Adipose tissue (tissue), 3 donors: ENCODE measurements around the gene WWOX. TPM values are rescaled to one million over a fixed set of nuclear protein-coding genes. Genes with fewer than 3 reads are reported as not detected.
"Not testable (repeated sequence)": the region's sequence is repeated elsewhere in the genome, so short reads cannot be mapped to it uniquely, and the experiment has no call there.

Experiments
- H3K27ac ChIP-seq: one replicate; pipeline ENCODE4 v1.5.1; 2013; ENCODE audit warnings: low read depth, low read length
- WGBS, 3 donors: extraction: QIAGEN DNeasy Blood & Tissue Kit; methylation state at CpG; one replicate each; pipeline ENCODE4 v1.1.7; 2013; 5-methylcytosine and 5-hydroxymethylcytosine counted together
- polyA plus RNA-seq, 3 donors: library from polyadenylated mRNA; stranded (reverse); fragments of 200-250 nt; gene quantifications; one replicate each; pipeline ENCODE4 v1.2.3, GENCODE V29; 2013
- donor health status: healthy with polysubstance abuse.
- donor health status: Bipolar disorder and iron deficiency.
- donor health status: healthy.

The WWOX gene
- polyA plus RNA-seq, 3 donors, result 5.7 to 10.6 (median 7.0) TPM

DNA sequence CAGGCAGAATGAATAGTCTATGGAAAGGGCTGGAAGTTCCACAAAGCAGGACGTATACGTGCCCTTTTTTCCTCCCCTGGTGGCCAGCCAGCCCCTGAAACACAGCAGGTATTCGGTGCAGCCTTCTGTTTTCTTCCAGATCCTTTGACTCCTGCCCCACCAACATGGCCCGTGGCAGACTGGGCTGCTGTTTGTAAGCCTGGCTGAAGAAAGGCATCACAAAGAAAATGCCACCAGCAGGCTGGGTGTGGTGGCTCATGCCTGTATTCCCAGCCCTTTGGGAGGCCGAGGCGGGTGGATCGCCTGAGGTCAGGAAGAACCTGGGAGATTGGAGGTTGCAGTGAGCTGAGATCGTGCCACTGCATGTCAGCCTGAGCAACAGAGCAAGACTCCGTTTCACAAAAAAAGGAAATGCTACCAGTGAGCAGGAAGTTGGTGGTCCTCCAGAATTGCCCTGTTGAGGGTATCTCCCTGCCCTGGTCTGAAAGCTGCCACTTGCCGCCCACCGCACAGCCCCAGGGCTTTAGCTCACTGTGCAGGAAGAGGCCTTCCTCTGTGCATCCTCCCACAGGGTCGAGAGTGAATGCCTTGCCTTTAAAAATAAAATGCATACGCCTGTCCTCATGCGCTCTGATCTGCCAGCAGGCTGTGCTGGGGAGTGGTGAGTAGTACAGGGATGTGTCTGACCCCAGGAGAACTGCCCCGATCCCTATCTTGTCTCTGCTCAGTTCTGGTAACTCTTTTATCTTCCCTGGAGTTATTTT lies 913.4 kb downstream of the WWOX start:
- H3K27ac ChIP-seq, result no peak overlapping the region
- 65 to 82% (median 66%) methylated on average over 15 of the region's 15 CpGs for WGBS, 3 donors

DNA sequence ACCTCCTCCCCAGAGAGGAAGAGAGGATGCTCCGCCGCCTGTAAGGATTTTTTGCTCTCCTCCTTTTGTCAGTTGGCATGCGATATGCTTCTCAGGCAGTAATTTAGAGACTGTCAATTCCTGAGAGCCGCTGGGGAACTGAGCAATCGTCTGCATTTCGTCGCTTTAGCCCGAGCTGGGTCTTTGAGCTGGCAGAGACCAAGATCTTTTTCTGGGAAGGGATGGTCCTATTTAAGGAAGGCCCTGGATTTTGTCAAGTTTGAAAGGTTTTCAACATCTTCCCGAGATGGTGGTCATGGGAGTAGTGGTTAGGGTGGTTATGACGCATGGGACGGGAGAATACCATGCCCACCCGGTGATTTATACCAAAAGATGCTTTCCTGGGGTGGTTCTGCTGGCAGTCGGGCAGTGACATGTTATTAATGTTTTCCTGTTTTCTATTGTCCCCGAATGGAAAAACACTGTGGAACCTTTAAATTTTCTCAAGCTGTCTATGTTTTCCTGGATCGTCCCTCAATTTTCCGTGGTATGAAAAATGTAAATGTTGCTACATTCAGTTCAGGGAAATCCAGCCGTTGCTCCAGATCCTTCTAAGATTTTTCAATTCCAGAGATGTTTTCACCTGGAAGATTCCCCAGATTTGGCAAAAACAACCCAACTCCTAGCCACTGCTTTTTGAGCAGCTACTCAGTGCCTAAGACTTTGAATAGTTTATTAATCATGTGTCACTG lies 914.6 kb downstream of the WWOX start:
- WGBS, 3 donors, result 53 to 78% (median 55%) methylated on average over 17 of the region's 17 CpGs

DNA sequence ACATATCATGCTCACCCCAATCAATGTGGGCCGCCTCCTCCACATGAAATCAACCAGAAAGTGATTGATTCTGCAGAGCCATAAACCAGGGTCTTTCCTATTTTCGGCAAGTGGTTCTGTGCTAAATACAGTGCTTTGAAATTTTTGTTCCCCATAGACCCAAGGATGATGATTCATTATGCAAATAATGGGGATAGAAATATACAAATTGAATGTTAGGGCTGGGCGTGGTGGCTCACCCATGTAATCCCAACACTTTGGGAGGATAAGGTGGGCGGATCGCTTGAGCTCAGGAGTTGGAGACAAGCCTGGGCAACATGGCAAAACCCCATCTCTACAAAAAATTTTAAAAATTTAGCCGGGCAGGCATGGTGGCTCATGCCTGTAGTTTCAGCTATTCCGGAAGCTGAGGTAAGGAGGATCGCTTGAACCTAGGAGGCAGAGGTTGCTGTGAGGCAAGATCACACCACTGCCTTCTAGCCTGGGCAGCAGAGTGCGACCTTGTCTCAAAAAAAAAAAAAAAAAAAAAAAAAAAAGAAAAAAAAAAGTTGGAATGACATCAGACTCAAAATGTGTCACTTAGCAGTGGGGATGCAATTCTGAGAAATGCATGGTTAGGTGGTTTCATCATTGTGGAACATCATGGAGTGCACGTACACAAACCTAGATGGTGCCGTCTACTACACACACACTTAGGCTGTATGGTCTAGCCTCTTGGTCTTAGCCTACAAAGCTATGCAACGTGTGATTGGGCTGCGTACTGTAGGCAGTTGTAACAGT lies 919.4 kb downstream of the WWOX start:
- H3K27ac ChIP-seq, result no peak overlapping the region
- WGBS, 3 donors, result 90 to 95% (median 94%) methylated on average over 13 of the region's 13 CpGs

More for the DNA sequence above, 914.6 kb downstream of the WWOX start:
- no peak overlapping the region for H3K27ac ChIP-seq

DNA sequence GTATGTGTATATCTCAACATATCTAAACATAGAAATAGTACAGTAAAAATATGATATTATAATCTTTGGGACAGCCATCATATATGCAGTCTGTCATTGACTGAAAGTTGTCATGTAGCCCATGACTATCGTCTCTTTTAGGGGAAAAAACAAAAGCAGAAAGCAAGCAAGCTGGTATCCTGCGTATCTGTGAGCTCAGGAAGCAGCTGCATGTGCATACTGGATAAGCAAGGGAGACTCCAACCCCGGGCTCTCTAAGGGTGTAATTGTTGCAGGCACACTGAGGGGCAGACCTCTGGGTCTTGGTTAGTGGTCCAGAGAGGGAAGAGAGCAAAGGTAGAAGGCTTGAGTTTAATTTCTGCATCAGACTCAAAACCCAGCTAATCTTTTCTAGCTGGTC lies 920.0 kb downstream of the WWOX start:
- WGBS, 3 donors, result 39 to 80% (median 48%) methylated on average over 3 of the region's 3 CpGs

DNA sequence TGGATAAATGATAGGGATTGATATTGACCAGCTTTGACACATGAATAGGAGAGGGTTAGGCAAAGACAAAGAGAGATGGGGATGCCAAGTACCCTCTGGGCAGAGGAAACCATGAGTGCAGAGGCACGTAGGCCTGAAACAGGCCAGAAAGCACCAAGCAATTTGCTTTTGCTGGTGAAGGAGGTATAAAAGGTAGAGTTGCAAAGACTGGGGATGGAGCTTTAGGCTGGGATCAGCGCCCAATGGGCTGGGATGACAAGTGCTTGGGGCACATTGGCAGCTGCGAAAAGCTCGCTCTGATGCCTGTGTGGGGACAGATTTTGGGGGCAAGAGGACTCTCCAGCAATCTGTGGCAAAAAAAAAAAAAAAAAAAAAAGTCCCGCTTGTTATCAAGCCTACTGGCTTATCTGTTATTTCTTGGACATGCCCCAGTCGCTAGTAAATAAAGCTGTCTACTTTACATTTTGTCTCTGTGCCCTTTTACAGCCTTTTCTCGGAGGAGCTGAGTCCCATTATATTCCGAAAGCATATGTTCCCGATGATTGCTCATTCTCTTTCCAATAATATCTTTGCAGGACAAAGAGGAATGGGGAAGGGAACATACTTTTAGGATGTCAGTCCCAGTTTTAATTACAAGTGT lies 922.7 kb downstream of the WWOX start:
- WGBS, 3 donors, result 75 to 88% (median 86%) methylated on average over 9 of the region's 9 CpGs
- H3K27ac ChIP-seq, result no peak overlapping the region

More for the DNA sequence above, 920.0 kb downstream of the WWOX start:
- H3K27ac ChIP-seq, result no peak overlapping the region

DNA sequence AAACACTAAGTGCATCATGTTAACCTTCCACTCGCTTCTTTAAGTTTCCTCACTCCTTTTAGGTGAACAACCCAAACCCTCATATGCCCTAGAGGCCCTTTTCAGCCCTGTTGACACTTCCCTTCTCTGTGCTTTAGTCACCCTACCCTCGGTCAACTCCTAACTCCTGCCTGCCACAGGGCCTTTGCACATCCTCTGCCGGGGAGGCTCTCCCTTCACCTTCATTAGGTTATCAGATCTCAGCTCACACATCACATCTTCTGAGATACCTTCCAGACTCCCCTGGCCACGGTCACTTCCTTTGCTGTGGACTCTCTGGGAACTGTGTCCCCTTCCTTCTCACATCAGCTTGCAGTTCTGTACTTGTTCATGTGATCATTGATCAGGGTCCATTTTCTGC lies 926.7 kb downstream of the WWOX start:
- WGBS, 3 donors, result 94 to 97% (median 95%) methylated on average over 4 of the region's 4 CpGs
- H3K27ac ChIP-seq, result no peak overlapping the region

DNA sequence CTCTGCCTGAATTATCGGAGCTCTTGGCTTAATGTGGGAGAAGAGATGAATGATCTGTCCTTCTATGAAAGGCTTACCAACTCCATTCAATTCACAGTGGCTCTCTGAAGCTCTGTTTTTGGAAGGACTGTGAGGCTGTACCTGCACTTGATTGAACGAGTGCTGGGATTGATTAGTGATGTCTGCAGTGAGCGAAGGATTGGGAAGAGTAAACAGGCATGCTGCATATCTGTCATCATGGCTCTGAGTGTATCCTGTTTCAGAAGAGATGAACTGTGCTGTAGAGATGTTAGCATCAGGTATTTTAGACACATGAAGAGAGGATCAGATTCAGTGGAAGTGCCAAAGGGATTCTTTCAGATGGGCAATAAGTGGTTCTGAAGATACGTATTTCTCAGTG lies 937.1 kb downstream of the WWOX start:
- H3K27ac ChIP-seq, result no peak overlapping the region
- 94 to 95% (median 95%) methylated on average over 4 of the region's 4 CpGs for WGBS, 3 donors

DNA sequence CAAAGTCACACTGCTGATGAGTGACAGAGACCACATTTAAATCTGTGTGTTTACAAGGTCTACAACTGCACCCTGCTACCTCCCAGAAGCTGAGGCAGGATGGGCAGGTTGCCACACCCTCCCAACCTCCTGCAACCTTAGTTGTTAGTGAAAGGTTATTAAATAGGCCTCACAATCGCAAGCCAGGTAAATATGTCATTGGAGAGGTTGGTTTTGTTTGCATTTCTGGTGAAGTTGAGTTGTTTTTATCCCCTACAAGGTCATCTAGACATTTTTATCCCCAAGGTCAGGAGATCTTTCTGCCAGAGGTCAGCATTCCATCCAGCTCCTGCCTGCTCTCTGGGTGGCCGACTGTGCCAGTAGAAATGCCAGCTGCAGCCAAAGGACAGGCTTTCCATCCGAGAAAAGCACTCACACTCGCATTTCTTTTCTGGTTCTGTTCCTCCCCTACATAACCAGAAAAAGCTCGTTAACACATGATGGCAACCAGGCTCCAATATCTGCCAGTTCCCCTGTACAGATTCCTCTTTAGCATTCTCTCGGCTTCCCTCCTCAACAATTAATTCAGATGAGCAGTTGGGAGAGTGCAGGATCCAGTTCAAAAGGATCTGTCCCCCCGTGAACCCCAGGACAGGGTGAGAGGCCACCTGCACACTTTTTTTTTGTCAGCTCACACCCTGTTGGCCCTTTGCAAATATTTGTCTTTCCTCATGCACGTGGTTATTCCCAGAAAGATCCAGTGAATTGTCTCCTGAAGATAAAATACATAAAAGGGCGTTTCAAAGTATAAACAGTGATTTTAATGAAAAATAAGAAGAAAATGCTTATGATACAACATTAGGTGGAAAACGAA lies 938.3 kb downstream of the WWOX start:
- WGBS, 3 donors, result 32 to 80% (median 67%) methylated on average over 10 of the region's 10 CpGs
- no peak overlapping the region for H3K27ac ChIP-seq

DNA sequence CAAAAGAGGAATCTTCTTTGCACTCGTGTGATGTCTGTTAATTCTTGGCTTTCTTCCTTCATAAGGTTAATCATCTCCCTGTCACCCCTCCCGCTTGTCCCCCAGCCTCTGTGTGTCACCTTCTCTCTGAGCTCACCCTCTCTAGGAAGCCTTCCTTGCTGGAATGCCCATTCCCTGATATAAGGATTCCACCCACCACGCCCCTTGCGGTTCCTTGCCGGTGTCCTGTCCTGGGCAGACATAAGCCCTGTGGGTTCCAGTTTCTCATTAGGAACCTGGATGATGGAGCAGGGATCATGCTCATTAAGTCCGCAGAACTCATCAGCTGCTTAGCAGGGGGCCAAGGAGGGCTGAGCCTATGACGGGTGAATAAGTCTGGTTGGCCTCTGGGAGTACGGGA lies 941.8 kb downstream of the WWOX start:
- WGBS, 3 donors, result 87 to 94% (median 90%) methylated on average over 8 of the region's 8 CpGs
- H3K27ac ChIP-seq, result no peak overlapping the region

DNA sequence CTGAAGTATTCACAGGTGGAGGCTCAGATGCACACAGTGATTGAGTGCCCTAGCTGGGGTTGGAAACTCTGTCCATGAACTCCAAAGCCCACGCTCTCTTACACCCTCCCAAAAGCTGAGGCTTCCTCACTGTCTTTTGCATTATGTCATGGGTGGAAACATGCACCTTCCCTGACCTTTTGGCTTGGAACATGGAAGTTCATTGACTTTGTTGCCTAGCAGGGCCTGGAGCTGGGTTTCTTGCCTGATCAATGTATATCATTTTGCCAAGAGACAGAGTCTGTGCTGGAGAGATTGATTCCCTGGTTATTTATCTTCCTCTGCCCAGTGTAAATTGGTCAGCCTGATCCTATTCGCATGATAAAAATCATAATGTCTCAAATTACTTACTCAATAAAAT lies 942.7 kb downstream of the WWOX start:
- 92 to 96% (median 95%) methylated on average over 2 of the region's 2 CpGs for WGBS, 3 donors
- H3K27ac ChIP-seq, result no peak overlapping the region

DNA sequence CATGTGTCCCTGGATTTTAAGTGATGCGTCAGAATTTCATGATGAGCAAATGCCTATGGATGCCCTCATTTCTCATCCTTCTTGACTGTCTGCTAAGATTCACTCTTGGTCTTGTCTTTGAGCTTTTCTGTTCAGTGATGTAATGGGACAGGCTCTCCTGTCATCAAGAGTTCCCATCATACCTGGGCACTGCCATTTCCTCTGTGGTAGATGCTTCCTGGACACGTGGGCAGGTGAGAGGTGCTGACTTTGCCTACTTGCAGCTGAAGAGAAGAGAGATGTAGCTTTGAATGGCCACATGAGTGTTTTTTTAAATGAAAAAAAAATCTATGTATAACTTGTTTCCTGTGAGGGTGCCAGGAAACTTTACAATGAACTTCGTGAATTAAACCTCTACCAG lies 943.4 kb downstream of the WWOX start:
- 50 to 70% (median 63%) methylated on average over 3 of the region's 3 CpGs for WGBS, 3 donors
- H3K27ac ChIP-seq, result no peak overlapping the region

DNA sequence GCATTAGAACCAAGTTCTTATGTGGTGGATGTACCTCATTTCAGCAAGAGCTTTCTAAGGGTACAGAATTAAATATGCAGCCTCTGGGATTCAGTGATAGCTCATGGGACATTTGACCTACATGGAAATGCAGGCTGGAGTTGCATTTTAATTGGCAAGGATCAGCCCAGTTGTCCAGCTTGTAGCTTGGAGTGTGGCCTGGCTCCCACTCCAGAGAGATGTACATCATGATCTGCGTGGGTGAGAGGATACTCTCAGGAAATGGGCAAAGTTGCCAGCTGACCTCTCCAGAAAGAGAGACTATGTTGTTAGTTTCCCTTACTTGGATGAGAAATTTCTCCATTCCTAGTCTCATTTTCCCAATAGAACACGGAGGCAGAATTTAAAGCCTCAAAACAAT lies 945.7 kb downstream of the WWOX start:
- 47 to 88% (median 52%) methylated on average over 2 of the region's 2 CpGs for WGBS, 3 donors
- H3K27ac ChIP-seq, result no peak overlapping the region

DNA sequence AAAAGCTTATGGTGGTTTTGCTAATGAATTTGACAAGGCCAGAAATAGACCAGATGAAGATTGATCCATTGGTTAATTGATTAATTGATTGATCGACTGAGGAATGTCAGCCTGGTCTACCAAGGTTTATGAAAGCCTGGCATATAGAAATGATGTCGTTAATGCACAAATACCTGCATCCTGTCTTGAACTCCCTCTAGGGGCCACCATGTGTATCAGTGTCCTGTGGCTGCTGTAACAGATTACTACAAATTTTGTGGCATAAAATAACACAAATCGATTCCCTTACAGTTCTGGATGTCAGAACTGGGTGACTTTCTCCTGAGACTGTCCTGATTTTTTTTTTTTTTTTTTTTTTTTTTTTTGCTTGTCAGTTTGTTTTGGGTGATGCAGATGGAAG lies 947.9 kb downstream of the WWOX start:
- 65 to 75% (median 65%) methylated on average over 3 of the region's 3 CpGs for WGBS, 3 donors
- no peak overlapping the region for H3K27ac ChIP-seq

DNA sequence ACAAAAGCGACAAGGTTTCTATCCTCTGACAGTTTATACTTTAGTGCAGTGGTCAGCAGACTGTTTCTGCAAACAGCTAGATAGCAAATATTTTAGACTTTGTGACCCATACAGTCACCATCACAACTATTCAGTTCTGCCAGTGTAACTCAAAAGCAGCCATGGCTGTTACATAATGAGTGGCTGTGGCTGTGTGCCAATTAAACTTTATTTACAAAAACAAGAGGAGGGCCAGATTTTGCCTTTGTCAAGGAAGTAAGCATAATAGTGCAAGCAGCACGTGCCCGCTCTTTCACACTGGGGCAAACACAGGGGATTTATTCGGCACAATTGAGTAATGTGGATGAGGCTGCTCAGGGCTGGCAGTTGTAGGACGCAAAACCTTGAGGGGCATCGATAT lies 949.6 kb downstream of the WWOX start:
- 92 to 98% (median 96%) methylated on average over 6 of the region's 6 CpGs for WGBS, 3 donors
- H3K27ac ChIP-seq, result no peak overlapping the region

DNA sequence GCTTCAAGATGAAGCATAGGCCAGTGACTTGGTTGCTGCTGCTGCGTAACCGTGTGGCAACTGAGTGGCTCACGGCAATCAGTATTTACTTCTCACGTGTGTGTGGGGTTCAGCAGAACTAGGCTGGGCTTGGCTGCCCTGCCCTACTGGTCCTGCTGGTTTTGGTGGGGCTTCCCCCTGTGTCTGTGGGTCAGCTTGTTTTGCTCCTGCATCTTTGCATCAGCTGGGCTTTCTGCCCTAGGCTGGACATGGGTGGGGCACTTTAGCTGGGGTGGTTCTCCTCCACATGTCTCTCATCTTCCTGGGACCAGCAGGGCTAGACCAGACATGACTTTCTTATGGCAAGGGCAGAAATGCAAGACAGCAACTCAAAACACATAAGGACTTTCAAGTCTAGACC lies 950.6 kb downstream of the WWOX start:
- no peak overlapping the region for H3K27ac ChIP-seq
- 86 to 93% (median 91%) methylated on average over 4 of the region's 4 CpGs for WGBS, 3 donors

DNA sequence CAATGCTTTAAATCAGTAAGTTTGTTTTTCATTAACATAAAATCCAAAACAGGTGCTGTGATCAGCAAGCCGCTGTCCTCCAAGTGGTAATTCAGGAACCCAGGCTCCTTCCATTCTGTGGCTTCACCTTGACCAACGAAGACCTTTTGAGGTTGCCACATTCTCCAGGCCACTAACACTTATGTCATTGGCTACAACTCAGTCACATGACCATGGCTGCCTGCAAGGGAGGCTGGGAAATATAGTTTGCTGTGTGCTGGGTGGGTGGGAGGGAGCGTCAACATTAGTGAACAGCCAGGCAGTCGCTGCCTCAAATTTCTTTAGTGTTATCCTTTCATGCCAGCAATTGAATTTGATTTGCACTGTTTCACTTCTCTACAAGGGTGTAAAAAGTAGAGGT lies 951.9 kb downstream of the WWOX start:
- WGBS, 3 donors, result 94 to 97% (median 96%) methylated on average over 4 of the region's 4 CpGs
- H3K27ac ChIP-seq, result no peak overlapping the region

DNA sequence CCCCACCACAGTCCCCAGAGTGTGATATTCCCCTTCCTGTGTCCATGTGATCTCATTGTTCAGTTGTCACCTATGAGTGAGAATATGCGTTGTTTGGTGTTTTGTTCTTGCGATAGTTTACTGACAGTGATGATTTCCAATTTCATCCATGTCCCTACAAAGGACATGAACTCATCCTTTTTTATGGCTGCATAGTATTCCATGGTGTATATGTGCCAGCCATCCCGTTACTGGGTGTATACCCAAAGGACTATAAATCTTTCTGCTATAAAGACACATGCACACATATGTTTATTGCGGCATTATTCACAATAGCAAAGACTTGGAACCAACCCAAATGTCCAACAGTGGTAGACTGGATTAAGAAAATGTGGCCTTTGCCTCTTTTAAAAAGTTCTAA lies 952.7 kb downstream of the WWOX start:
- not testable (repeated sequence) for H3K27ac ChIP-seq
- WGBS, 3 donors, result 75 to 93% (median 90%) methylated on average over 4 of the region's 4 CpGs

DNA sequence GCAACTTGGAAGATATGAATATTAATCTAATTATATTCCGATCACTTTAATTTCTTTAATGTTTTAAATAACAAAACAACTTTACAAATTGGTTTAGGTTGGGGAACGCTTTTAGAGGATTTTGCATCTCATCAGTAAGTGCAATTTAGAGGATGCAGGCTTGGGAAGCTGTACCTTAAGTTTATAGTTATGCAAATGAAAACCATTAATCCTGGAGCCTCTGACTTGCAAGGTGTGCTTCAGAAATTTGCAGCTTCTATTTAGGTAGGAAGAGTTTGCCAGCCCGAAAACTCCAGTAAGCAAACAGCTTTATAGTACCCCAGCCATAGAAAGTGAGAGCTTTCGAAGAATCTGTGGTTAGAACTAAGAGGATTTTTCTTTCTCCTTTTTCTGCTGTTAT lies 954.1 kb downstream of the WWOX start:
- WGBS, 3 donors, result 96% methylated on average over 4 of the region's 4 CpGs
- H3K27ac ChIP-seq, result no peak overlapping the region
